ENCODE measurements around the gene EP300.

EP300 gene

DNA sequence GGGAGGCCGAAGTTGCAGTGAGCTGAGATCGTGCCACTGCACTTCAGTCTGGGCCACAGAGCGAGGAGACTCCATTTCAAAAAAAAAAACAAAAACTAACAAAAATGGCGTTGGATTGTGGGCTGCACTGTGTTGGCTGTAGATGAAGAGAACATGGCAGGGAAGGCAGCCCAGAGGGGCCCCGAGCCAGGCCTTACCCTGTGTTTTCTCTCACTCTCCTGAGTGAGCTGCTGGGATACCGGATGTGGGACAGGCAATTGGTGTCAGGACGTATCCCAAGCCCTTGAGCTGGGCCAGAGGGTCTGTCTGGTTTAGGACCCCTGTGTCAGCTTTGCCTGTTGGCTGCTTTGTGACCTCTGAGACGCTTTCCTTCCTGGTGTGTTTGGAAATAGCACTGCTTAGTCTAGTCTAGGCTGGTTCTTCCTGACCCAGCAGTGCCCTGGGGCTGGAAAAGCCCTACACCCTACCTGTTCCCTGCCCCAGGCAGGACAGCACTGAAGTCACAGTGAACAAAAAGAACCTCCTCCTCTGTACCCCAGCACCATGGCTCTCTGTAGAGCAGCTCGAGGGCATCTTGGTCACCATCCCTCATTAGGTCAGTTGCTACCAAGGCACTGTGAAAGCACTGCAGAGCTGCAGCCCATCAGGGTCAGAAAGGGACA, 130.6 kb downstream of the EP300 start:
- Histone ChIP-seq H3K4me2 (ENCODE audit: insufficient read depth, low read length) (no peak overlapping the region), H3K9ac (ENCODE audit: low read depth, low read length) (no peak overlapping the region), H3K4me3 (ENCODE audit: low read depth in 1 of 2, low read length in 2 of 2) (no peak overlapping the region), H3K36me3 (ENCODE audit: insufficient read depth, low read length) (peaks cover 87% of the 10 kb centered on the region), H3K79me2 (ENCODE audit: insufficient read depth, low read length) (no peaks in the 10 kb centered on the region), H2AFZ (ENCODE audit: low read depth, low read length) (no peak overlapping the region), H3K27me3 (ENCODE audit: insufficient read depth, low read length, poor library complexity) (no peaks in the 10 kb centered on the region), H3K27ac (ENCODE audit: low read length) (no peak overlapping the region), H4K20me1 (ENCODE audit: insufficient read depth, low read length) (no peaks in the 10 kb centered on the region), H3K9me3 (ENCODE audit: insufficient read depth, low read length, severe bottlenecking) (no peaks in the 10 kb centered on the region), H3K4me1 (ENCODE audit: insufficient read depth, low read length) (peaks cover 5% of the 10 kb centered on the region)
- DNase-seq (no peak), ATAC-seq (ENCODE audit: insufficient read depth, low read depth) (no peak)
- no peak for TF ChIP-seq EZH2 (IDR thresholded peaks at IDR 0.05; ENCODE audit: borderline replicate concordance, low read depth, low read length, severe bottlenecking)
- no peak for TF ChIP-seq CTCF (IDR thresholded peaks at IDR 0.05; ENCODE audit: borderline replicate concordance, extremely low read depth, low read length, poor library complexity, severe bottlenecking)

DNA sequence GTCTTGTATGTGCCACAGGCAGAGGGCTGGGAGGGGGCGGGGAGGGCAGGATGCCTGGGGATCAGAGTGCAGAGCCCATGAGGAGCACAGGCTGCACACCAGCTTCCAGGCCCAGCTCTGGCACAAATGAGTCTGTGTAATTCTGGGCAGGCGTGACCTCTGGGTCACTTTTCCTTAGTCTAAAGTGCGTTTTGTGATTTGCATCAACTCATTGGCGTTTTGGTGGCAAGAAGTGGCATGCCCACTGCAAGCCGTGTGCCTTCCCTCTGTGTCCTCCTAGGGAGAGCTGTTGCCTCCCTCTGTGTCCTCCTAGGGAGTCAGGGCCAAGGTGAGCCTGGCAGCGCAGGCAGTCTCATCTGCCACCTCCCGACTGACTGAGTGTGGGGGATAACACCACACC, 131.1 kb downstream of the EP300 start:
- H3K4me3 ChIP-seq (ENCODE audit: low read depth in 1 of 2, low read length in 2 of 2): no peak overlapping the region
- DNase-seq (no peak), ATAC-seq (ENCODE audit: insufficient read depth, low read depth) (no peak)
- H4K20me1 ChIP-seq (ENCODE audit: insufficient read depth, low read length): no peaks in the 10 kb centered on the region
- no peaks in the 10 kb centered on the region for H3K4me1 ChIP-seq (ENCODE audit: insufficient read depth, low read length)
- H2AFZ ChIP-seq (ENCODE audit: low read depth, low read length): no peak overlapping the region
- no peak overlapping the region for H3K27ac ChIP-seq (ENCODE audit: low read length)
- H3K79me2 ChIP-seq (ENCODE audit: insufficient read depth, low read length): no peaks in the 10 kb centered on the region
- H3K4me2 ChIP-seq (ENCODE audit: insufficient read depth, low read length): no peak overlapping the region
- TF ChIP-seq EZH2 (IDR thresholded peaks at IDR 0.05; ENCODE audit: borderline replicate concordance, low read depth, low read length, severe bottlenecking): no peak
- no peak for TF ChIP-seq CTCF (IDR thresholded peaks at IDR 0.05; ENCODE audit: borderline replicate concordance, extremely low read depth, low read length, poor library complexity, severe bottlenecking)
- no peaks in the 10 kb centered on the region for H3K27me3 ChIP-seq (ENCODE audit: insufficient read depth, low read length, poor library complexity)
- peaks cover 91% of the 10 kb centered on the region for H3K36me3 ChIP-seq (ENCODE audit: insufficient read depth, low read length)
- H3K9ac ChIP-seq (ENCODE audit: low read depth, low read length): no peak overlapping the region
- no peaks in the 10 kb centered on the region for H3K9me3 ChIP-seq (ENCODE audit: insufficient read depth, low read length, severe bottlenecking)

DNA sequence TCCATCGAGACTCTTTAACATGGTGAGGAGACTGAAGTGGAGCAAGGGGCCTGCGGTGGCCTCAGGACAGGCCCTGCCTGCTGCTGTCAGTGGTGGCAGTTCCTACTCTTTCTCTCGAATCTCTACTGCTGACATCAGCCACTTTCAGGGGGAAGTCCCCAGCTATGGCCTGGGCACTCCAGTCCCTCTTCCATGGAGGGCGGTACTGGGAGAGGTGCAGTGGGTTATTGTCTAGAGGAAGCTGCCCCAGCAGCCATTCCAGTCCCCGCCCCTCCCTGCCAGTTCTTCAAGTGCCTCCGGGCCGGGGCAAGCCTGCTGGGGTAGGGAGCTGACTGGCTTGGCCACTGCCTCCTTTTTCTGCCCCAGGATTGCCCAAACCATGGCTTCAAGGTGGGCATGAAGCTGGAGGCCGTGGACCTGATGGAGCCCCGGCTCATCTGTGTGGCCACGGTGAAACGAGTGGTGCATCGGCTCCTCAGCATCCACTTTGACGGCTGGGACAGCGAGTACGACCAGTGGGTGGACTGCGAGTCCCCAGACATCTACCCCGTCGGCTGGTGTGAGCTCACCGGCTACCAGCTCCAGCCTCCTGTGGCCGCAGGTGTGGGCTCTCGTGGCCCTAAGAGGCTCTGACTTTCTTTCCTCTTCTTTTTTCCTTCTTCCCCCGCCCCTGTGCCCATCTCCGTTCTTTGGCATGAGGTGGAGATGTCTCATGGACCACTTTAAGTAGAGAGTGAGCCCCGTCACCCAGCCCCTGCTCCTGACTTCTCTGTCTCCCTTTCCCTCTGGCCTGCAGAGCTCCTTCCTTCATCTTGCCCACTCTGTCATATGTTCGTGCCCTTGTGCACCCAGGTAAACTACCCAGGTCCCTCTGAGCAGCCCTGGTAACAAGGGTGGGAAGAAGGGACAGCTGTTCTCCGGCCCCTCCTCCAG, 134.6 kb downstream of the EP300 start:
- Histone ChIP-seq H3K4me1 (ENCODE audit: insufficient read depth, low read length) (no peaks in the 10 kb centered on the region), H3K27me3 (ENCODE audit: insufficient read depth, low read length, poor library complexity) (no peaks in the 10 kb centered on the region), H3K27ac (ENCODE audit: low read length) (no peak overlapping the region), H3K36me3 (ENCODE audit: insufficient read depth, low read length) (peaks cover 79% of the 10 kb centered on the region), H3K79me2 (ENCODE audit: insufficient read depth, low read length) (no peaks in the 10 kb centered on the region), H3K9me3 (ENCODE audit: insufficient read depth, low read length, severe bottlenecking) (no peaks in the 10 kb centered on the region), H2AFZ (ENCODE audit: low read depth, low read length) (no peak overlapping the region), H3K4me3 (ENCODE audit: low read depth in 1 of 2, low read length in 2 of 2) (no peak overlapping the region), H3K9ac (ENCODE audit: low read depth, low read length) (no peak overlapping the region), H4K20me1 (ENCODE audit: insufficient read depth, low read length) (no peaks in the 10 kb centered on the region), H3K4me2 (ENCODE audit: insufficient read depth, low read length) (no peak overlapping the region)
- no peak for ATAC-seq (ENCODE audit: insufficient read depth, low read depth)
- no peak for TF ChIP-seq CTCF (IDR thresholded peaks at IDR 0.05; ENCODE audit: borderline replicate concordance, extremely low read depth, low read length, poor library complexity, severe bottlenecking)
- TF ChIP-seq EZH2 (IDR thresholded peaks at IDR 0.05; ENCODE audit: borderline replicate concordance, low read depth, low read length, severe bottlenecking): no peak
- no peak for DNase-seq

Data from DND-41 (cell line).